Upper lobe of left lung (tissue), 6 donors: ENCODE results near the gene ANKRD13A. TPM values are rescaled to one million over a fixed set of nuclear protein-coding genes. Genes with fewer than 3 reads are reported as not detected.
A peak's percentile ranks its signal among the peaks of the same experiment; 100 is the strongest.

Experiments
- ATAC-seq, 2 donors: fragments of 200-7000 bp; cut with Tn5 transposase; one replicate each; pipeline ENCODE4 v1.9.1; 2022; ENCODE audit warnings: mild to moderate bottlenecking in 2 of 2, moderate library complexity in 2 of 2; ENCODE audit not compliant: low FRiP score in 2 of 2
- DNase-seq, 2 donors: peaks; one replicate each; pipeline ENCODE4 v3.0.0-alpha.2; 2019 to 2020
- H3K27ac ChIP-seq, 4 donors: fragments of 200-600 bp; sonication (generic); one replicate each; pipeline ENCODE4 v1.5.1; 2016 to 2019
- H3K27me3 ChIP-seq, 4 donors: fragments of 200-600 bp; sonication (generic); one replicate each; pipeline ENCODE4 v1.5.1; 2017 to 2019
- H3K36me3 ChIP-seq, 4 donors: fragments of 200-600 bp; sonication (generic); one replicate each; pipeline ENCODE4 v1.5.1; 2016 to 2019
- H3K4me1 ChIP-seq, 4 donors: fragments of 200-600 bp; sonication (generic); one replicate each; pipeline ENCODE4 v1.5.1; 2018 to 2019
- H3K4me3 ChIP-seq, 4 donors: fragments of 200-600 bp; sonication (generic); one replicate each; pipeline ENCODE4 v1.5.1; 2017 to 2019; ENCODE audit warnings: mild to moderate bottlenecking in 2 of 4, moderate library complexity in 1 of 4
- H3K9me3 ChIP-seq, 4 donors: fragments of 200-600 bp; sonication (generic); one replicate each; pipeline ENCODE4 v1.5.1; 2018 to 2019
- EP300 ChIP-seq, 4 donors: sonication (generic); formaldehyde crosslinking; IDR thresholded peaks; one replicate each; pipeline ENCODE4 v1.5.1; 2017; ENCODE audit warnings: antibody characterized with exemption in 4 of 4, control low read depth in 2 of 4
- POLR2A ChIP-seq, 4 donors: fragments of 450-650 bp; IDR thresholded peaks; one replicate each; pipeline ENCODE4 v1.5.1; 2016 to 2017; ENCODE audit warnings: antibody characterized with exemption in 4 of 4, mild to moderate bottlenecking in 2 of 4
- POLR2AphosphoS5 ChIP-seq, 2 donors: sonication (generic); formaldehyde crosslinking; IDR thresholded peaks; one replicate each; pipeline ENCODE4 v1.5.1; 2017; ENCODE audit warnings: antibody characterized with exemption in 2 of 2
- WGBS, 2 donors: methylation state at CpG; one replicate each; pipeline ENCODE4 v1.1.5; 2017 to 2018; 5-methylcytosine and 5-hydroxymethylcytosine counted together
- total RNA-seq, 6 donors: library from RNA; depleted of rRNA in 4 of 6; stranded (reverse); fragments of >200 nt in 4 of 6; gene quantifications; one replicate each; pipeline versions ENCODE4 v1.1.0 to v1.2.1, GENCODE V29; 2016 to 2021
- TF ChIP-seq, protein P1 (sequence below), 6 experiments: fragments of 450-650 bp in 4 of 6; fragments of 200-600 bp in 2 of 6; sonication (generic) in 2 of 6; IDR thresholded peaks; one replicate each; pipeline ENCODE4 v1.5.1; 2016 to 2019; ENCODE audit warnings: antibody characterized with exemption in 6 of 6
- donor health status: DM: no; HTN: no; CAD: no; lungs with moderate emphysema.
- donor health status: DM: no; HTN: yes; CAD: no; lungs with severe emphysema.

Gene ANKRD13A
- total RNA-seq, 6 donors from 2014 or later: 58.9 to 166 (median 74.6) TPM

DNA sequence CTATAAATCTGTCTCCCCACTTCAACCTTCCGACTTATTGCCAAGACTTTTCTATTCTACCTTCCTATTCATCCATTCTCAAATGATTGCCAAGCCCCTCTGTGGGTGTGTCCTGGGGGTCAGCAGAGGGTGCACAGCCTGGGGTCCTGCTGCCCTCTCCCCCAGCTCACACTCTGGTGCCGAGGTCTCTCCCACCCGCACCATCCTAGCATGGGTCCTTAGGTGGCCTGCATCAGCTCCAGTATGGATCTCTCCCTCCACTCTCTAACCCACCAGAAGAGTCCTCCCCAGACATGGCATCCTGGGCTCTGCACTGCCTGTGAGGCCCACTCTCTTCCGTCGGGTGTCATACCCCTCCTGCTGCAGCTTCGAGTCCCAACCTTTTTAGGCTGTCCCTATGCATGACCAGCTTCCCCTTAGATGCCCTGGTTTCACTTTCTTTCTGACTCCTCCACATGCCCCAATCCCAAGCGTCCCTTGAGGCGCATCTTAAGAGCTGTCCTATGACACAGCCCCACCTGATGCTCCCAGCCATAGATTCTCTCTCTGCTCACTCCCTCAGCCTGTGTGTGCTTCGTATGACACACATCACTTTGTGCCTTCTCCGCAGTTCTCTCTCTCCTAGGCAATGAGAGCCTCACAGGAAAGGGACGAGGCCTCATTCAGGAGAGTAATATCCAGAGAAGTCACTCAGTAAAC lies 46.9 kb upstream of the ANKRD13A start:
- Histone ChIP-seq H3K27ac (peak overlapping the region in 2 of 4 donors; percentile 22 to 30), H3K9me3 (no peaks in the 10 kb centered on the region), H3K36me3 (peaks cover 18 to 97% (median 63%) of the 10 kb centered on the region in 4 donors), H3K27me3 (no peaks in the 10 kb centered on the region), H3K4me3 (no peak overlapping the region), H3K4me1 (peaks cover 0 to 10% (median 6%) of the 10 kb centered on the region in 4 donors)
- WGBS, 2 donors: 87 to 90% methylated on average over 11 of the region's 11 CpGs
- peak; percentile 55 to 63 for ATAC-seq
- no peak for TF ChIP-seq EP300 (IDR thresholded peaks at IDR 0.05)
- TF ChIP-seq, protein P1, sequence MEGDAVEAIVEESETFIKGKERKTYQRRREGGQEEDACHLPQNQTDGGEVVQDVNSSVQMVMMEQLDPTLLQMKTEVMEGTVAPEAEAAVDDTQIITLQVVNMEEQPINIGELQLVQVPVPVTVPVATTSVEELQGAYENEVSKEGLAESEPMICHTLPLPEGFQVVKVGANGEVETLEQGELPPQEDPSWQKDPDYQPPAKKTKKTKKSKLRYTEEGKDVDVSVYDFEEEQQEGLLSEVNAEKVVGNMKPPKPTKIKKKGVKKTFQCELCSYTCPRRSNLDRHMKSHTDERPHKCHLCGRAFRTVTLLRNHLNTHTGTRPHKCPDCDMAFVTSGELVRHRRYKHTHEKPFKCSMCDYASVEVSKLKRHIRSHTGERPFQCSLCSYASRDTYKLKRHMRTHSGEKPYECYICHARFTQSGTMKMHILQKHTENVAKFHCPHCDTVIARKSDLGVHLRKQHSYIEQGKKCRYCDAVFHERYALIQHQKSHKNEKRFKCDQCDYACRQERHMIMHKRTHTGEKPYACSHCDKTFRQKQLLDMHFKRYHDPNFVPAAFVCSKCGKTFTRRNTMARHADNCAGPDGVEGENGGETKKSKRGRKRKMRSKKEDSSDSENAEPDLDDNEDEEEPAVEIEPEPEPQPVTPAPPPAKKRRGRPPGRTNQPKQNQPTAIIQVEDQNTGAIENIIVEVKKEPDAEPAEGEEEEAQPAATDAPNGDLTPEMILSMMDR (IDR thresholded peaks at IDR 0.05): no peak
- no peak for TF ChIP-seq POLR2AphosphoS5 (IDR thresholded peaks at IDR 0.05)
- no peak for TF ChIP-seq POLR2A (IDR thresholded peaks at IDR 0.05)
- no peak for DNase-seq

DNA sequence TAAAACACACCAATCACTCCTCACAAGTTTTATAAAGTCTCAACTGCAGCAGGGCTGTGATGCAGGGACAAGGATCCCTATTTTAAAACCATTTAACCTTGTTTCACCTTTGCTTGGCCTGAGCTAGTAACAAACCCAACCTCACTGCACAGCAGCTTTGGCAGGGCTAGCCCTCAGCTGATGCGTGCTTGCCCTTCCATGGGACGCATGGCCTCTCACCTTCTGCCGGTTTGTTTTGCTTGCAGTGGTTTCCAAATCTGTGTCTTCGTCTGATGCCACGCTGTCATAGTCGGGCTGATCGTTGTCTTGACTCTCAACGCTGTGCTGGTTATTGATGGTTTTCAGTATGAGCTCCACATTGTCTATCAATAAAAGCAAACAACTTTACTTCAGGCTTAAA lies 46.4 kb upstream of the ANKRD13A start:
- TF ChIP-seq, protein P1 (IDR thresholded peaks at IDR 0.05): no peak
- no peak for TF ChIP-seq EP300 (IDR thresholded peaks at IDR 0.05)
- no peak for TF ChIP-seq POLR2A (IDR thresholded peaks at IDR 0.05)
- no peak for TF ChIP-seq POLR2AphosphoS5 (IDR thresholded peaks at IDR 0.05)
- no peak for ATAC-seq
- Histone ChIP-seq H3K27ac (peak overlapping the region in 1 of 4 donors; percentile 19), H3K36me3 (peaks cover 18 to 96% (median 62%) of the 10 kb centered on the region in 4 donors), H3K4me1 (peaks cover 0 to 10% (median 3%) of the 10 kb centered on the region in 4 donors), H3K27me3 (no peaks in the 10 kb centered on the region), H3K9me3 (no peaks in the 10 kb centered on the region), H3K4me3 (no peak overlapping the region)
- 94 to 97% methylated on average over 8 of the region's 8 CpGs for WGBS, 2 donors
- no peak for DNase-seq

DNA sequence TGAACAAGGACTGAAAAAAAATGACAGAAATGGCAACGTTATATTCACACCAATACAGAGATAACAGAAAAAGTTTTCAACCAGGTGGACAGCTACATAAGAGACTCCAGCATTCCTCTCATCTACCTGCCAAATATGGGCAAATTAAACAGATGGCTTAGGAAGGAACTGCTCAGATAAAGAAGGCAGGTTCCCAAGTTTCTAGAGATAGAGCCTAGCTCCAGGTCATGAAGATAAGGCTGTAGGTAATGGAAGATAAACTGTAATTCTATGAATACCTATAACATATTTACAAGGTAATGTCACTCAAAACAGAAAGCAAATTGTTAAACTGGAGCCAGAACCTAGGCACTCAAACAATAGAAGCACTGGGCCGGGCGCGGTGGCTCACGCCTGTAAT lies 45.6 kb upstream of the ANKRD13A start:
- Histone ChIP-seq H3K4me3 (no peak overlapping the region), H3K27me3 (no peaks in the 10 kb centered on the region), H3K36me3 (peaks cover 18 to 96% (median 60%) of the 10 kb centered on the region in 4 donors), H3K4me1 (peaks cover 0 to 8% (median 0%) of the 10 kb centered on the region in 4 donors), H3K27ac (no peak overlapping the region), H3K9me3 (no peaks in the 10 kb centered on the region)
- WGBS, 2 donors: 88 to 94% methylated on average over 5 of the region's 5 CpGs
- TF ChIP-seq EP300 (IDR thresholded peaks at IDR 0.05) (no peak), POLR2A (IDR thresholded peaks at IDR 0.05) (no peak), POLR2AphosphoS5 (IDR thresholded peaks at IDR 0.05) (no peak)
- TF ChIP-seq, protein P1 (IDR thresholded peaks at IDR 0.05): no peak
- DNase-seq (no peak), ATAC-seq (no peak)

DNA sequence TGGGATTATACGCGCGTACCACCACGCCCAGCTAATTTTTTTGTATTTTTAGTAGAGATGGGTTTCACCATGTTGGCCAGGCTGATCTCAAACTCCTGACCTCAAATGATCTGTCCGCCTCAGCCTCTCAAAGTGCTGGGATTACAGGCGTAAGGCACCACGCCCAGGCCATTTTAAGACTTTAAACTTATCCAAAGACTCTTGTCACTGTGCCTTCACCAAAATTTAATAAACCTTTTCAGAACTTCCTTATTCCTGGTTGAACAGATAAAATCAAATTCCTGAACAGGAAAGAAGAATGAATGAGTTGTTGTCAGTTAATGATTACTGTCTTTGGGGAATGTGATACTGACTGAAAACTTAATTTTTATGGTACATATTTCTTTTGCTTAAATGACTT lies 40.9 kb upstream of the ANKRD13A start:
- H3K36me3 ChIP-seq: peaks cover 9 to 98% (median 53%) of the 10 kb centered on the region in 4 donors
- H3K4me1 ChIP-seq: no peaks in the 10 kb centered on the region
- H3K4me3 ChIP-seq: no peak overlapping the region
- 98 to 99% methylated on average over 7 of the region's 7 CpGs for WGBS, 2 donors
- ATAC-seq (no peak), DNase-seq (no peak)
- no peaks in the 10 kb centered on the region for H3K9me3 ChIP-seq
- no peaks in the 10 kb centered on the region for H3K27me3 ChIP-seq
- TF ChIP-seq, protein P1 (IDR thresholded peaks at IDR 0.05): no peak
- TF ChIP-seq POLR2A (IDR thresholded peaks at IDR 0.05) (no peak), POLR2AphosphoS5 (IDR thresholded peaks at IDR 0.05) (no peak), EP300 (IDR thresholded peaks at IDR 0.05) (no peak)
- H3K27ac ChIP-seq: no peak overlapping the region
